HT1080 (cell line): ENCODE measurements around the gene CEBPA. TPM values are rescaled to one million over a fixed set of nuclear protein-coding genes. Genes with fewer than 3 reads are reported as not detected.

Source experiments
- DNase-seq: peaks from one replicate; pipeline ENCODE4 v3.0.0-alpha.2; 2015; ENCODE audit warnings: low read depth
- total RNA-seq: library from RNA; depleted of rRNA; stranded (reverse); fragments of >200 nt; shearing (Covaris generic); gene quantifications from 2 replicates; pipeline ENCODE4 v1.2.3, GENCODE V29; 2014; rRNA removed

CEBPA gene
- total RNA-seq, 1 experiment from 2014 or later: 1.7 TPM

DNA sequence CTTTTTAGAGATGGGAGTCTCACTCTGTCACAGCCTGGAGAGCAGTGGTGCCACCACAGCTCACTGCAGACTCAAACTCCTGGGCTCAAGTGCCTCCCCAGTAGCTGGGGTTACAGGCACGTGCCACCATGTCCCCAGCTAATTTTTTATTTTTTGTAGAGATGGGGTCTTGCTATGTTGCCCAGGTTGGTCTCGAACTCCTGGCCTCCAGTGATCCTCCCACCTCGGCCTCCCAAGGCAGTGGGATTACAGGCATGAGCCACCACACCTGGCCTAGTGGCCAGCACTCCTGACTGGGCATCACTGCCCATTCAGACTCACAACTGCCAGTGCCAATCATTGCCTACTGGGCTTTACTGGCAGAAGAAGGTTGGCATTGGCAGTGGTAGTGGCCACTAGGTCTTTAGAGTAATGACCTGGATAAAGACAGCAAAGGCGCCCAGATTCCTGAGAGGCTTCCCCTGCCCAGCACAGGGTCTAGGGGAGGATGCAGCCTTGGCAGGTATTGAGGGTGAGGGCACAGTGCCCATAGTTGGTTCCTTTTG, 49.8 kb downstream of the CEBPA start:
- no peak for DNase-seq

DNA sequence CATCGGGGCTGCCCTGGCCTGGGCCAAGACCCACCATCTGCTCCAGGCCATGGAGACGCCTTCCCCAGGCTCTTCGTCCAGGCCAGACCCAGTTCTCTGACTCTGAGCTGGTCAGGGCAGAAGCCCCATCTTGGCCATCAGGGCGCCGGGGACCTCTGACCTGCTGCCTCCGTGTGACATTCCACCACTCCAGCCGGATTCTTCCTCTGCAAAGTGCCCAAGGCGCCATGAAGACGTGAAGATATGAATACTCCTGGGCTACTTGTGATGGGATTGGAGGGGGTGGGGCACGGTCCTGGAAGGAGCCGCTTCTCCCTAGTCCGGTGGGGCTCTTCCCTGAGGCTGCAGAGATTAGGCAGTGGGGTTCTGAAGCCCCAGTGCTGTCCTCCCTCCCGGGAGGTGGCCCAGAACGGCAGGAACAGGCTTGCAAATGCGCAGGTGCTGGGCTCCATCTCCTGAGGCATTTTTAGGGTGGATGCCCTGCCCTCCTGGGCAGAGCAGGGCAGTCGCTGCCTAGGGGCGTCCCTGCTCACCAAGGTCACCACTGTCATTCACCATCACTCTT, 50.7 kb downstream of the CEBPA start:
- DNase-seq: no peak

DNA sequence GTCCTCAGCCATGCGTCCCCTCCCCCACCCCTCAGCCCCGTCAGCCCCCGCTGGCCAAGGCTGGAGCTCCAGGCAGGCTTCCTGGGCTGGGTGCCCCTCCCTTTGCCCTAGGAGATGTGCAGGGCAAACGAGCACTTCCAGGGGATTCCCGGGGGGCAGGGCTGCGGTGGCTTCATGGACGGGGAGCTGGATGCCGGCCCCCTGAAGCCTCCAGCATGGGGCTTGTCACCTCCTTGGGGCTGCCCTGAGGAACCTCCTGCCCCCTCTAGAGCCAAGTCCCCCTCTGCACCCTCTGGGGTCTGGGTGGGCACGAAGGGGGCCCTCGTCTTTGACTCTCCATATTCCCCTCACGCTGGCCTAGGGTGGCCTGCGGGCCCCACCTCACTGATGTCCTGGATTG, 51.3 kb downstream of the CEBPA start:
- DNase-seq: no peak

DNA sequence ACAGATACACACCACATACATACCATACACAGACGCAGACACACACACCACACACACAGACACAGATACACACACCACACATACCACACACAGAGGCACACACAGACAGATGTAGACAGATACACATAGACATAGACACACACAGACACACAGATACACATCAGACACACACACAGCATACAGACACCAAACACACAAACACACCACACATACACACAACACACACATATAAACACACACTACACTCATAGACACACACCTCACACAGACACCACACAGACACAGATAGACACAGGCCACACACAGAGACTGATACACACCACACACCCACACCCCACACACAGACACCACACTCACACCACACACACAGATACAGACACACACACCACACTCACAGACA, 51.8 kb downstream of the CEBPA start:
- DNase-seq: no peak

Other genes with a start within 250 kb of the CEBPA start
- gene RHPN2, start 237.6 kb downstream of the CEBPA start, total RNA-seq: 13.0 and 17.0 TPM in 2 replicates
- gene GPATCH1, start 221.4 kb downstream of the CEBPA start, total RNA-seq: 5.2 and 5.6 TPM in 2 replicates
- gene WDR88, start 170.4 kb downstream of the CEBPA start, total RNA-seq: not detected in 2 replicates
- 20.1 and 25.4 TPM in 2 replicates for gene LRP3, start 108.2 kb downstream of the CEBPA start, total RNA-seq
- not detected in 2 replicates for gene SLC7A10, start 76.7 kb downstream of the CEBPA start, total RNA-seq
- 17.6 and 19.3 TPM in 2 replicates for gene CEBPG, start 71.2 kb upstream of the CEBPA start, total RNA-seq
- gene PEPD, start 219.3 kb upstream of the CEBPA start, total RNA-seq: 79.9 and 90.9 TPM in 2 replicates